Adipocyte (in vitro differentiated cells): ENCODE results near the gene DZIP1L.
"Not testable (repeated sequence)": the region's sequence is repeated elsewhere in the genome, so short reads cannot be mapped to it uniquely, and the experiment has no call there.

ENCODE experiments used
- DNase-seq: peaks from one replicate; pipeline ENCODE4 v3.0.0-alpha.2; 2015; ENCODE audit warnings: low read depth
- H3K27me3 ChIP-seq: replicated peaks from 2 replicates; pipeline ENCODE4 v1.7.0; 2013; ENCODE audit warnings: mild to moderate bottlenecking, low read length, moderate library complexity; ENCODE audit not compliant: control insufficient read depth, insufficient read depth
- H3K36me3 ChIP-seq: 2 replicates; pipeline ENCODE4 v1.7.0; 2013; ENCODE audit warnings: low read length, mild to moderate bottlenecking, moderate library complexity; ENCODE audit not compliant: control insufficient read depth, insufficient read depth, severe bottlenecking
- H3K4me1 ChIP-seq: 2 replicates; pipeline ENCODE4 v1.7.0; 2013; ENCODE audit warnings: mild to moderate bottlenecking, low read length, moderate library complexity; ENCODE audit not compliant: control insufficient read depth, insufficient read depth
- H3K4me3 ChIP-seq: 2 replicates; pipeline ENCODE4 v1.7.0; 2013; ENCODE audit warnings: mild to moderate bottlenecking, low read length, moderate library complexity
- H3K9ac ChIP-seq: 2 replicates; pipeline ENCODE4 v1.7.0; 2013; ENCODE audit warnings: mild to moderate bottlenecking, low read length, moderate library complexity
- H3K9me3 ChIP-seq: 2 replicates; pipeline ENCODE4 v1.7.0; 2013; ENCODE audit warnings: mild to moderate bottlenecking, low read length, moderate library complexity; ENCODE audit not compliant: control insufficient read depth

Gene DZIP1L

DNA sequence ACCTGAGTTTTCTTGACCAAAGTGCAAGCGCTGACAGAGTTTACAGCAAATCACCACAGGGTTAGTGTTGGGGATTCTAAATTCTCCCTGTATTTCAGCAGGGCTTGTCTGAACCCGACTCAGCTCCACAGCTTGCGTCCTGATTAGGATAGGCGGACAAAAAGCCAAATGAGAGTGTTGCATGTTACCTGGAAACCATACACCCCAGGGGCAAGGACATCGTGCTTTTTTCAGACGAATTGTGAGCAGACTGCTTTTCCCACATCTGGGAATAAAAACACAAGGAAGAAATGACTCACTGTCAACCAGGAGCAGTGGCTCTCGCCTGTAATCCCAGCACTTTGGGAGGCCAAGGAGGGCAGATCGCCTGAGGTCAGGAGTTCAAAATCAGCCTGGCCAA is 3.0 kb downstream of the DZIP1L start:
- H3K4me3 ChIP-seq, result peak overlapping the region; percentile 5
- DNase-seq, result no peak
- no peaks in the 10 kb centered on the region for H3K27me3 ChIP-seq
- H3K9ac ChIP-seq, result no peak overlapping the region
- H3K9me3 ChIP-seq, result no peaks in the 10 kb centered on the region
- peaks cover 11% of the 10 kb centered on the region for H3K36me3 ChIP-seq
- peaks cover 33% of the 10 kb centered on the region for H3K4me1 ChIP-seq

DNA sequence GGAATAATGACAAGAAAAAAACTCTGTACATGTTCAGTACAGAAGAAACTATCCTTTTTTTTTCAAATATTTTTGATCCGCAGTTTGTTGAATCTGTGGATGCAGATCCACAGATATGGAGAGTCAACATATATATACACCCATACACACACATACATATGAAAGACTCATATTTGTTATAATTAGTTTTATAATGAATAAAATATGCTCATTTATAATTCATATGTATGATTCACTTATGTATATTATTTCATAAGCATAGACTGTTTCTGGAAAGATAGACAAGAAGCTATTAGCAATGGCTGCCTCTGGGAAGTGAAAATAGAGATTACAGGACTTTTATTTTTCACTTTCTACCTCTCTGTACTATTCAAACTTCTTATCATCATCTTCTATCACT is 9.8 kb downstream of the DZIP1L start:
- H3K4me1 ChIP-seq, result no peaks in the 10 kb centered on the region
- peaks cover 30% of the 10 kb centered on the region for H3K36me3 ChIP-seq
- H3K9me3 ChIP-seq, result no peaks in the 10 kb centered on the region
- H3K9ac ChIP-seq, result no peak overlapping the region
- H3K27me3 ChIP-seq, result no peaks in the 10 kb centered on the region
- no peak overlapping the region for H3K4me3 ChIP-seq
- DNase-seq, result no peak

GRCh38 chr3:138103466-138103865 is 11.9 kb downstream of the DZIP1L start:
- peaks cover 8% of the 10 kb centered on the region for H3K4me1 ChIP-seq
- no peak for DNase-seq
- no peaks in the 10 kb centered on the region for H3K27me3 ChIP-seq
- no peak overlapping the region for H3K9ac ChIP-seq
- H3K4me3 ChIP-seq, result no peak overlapping the region
- H3K36me3 ChIP-seq, result peaks cover 31% of the 10 kb centered on the region
- no peaks in the 10 kb centered on the region for H3K9me3 ChIP-seq

- not testable (repeated sequence) for H3K4me1 ChIP-seq, H3K9me3 ChIP-seq, DNase-seq, H3K9ac ChIP-seq, H3K4me3 ChIP-seq, H3K27me3 ChIP-seq
- peaks cover 40% of the 10 kb centered on the region for H3K36me3 ChIP-seq
Observed at GRCh38 chr3:138101351-138101940, 14.0 kb downstream of the DZIP1L start.

GRCh38 chr3:138099417-138099816 is 16.0 kb downstream of the DZIP1L start:
- Histone ChIP-seq H3K4me1 (peaks cover 8% of the 10 kb centered on the region), H3K36me3 (peaks cover 47% of the 10 kb centered on the region), H3K4me3 (no peak overlapping the region), H3K9me3 (no peaks in the 10 kb centered on the region), H3K9ac (no peak overlapping the region), H3K27me3 (no peaks in the 10 kb centered on the region)
- no peak for DNase-seq

DNA sequence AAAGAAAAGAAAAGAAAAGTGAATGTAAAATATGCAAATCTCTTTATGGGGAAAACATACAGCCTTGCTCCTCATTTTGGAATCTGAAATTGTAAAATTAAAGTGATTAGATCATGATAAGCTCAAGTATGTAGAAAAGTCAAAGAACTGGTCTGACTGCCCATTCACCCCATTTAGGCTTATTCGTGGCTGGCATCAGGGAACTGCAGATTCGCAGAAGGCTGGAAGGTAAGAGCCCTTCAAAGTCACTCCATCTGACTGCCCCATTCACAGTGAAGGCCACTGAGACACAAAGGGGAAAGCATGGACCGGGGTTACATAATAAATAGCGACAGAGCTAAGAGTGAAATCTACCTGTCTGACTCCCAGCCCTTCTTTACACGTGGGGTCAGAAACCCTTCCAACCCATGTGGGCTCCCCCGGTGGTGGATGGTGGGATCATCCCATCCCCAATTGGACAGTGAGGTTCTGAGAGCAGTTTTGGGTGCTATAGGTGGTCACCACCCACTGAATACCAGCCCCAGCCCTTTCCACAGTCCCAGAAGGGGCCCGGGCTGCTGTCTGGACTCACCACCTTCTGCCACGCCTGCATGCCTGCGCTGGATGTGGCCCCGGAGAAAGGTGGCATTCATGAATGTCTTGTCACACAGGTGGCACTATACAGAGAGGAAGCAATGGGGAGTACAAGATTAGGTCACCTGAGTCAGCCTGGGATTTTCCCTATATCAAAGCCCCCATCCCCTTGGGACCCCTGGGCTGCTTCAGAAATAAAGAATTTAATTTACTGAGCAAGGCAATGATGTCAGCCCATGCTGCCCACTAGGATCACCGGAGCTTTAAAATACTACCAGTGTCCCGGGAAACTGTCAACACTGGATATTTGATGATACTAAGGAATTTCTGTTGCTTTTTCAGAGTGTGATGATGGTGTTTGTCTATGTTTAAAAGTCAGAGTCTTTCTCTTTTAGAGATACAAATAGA is 17.9 kb downstream of the DZIP1L start:
- H3K27me3 ChIP-seq, result no peaks in the 10 kb centered on the region
- no peak overlapping the region for H3K9ac ChIP-seq
- H3K9me3 ChIP-seq, result no peaks in the 10 kb centered on the region
- peaks cover 10% of the 10 kb centered on the region for H3K4me1 ChIP-seq
- DNase-seq, result no peak
- peaks cover 45% of the 10 kb centered on the region for H3K36me3 ChIP-seq
- H3K4me3 ChIP-seq, result no peak overlapping the region

GRCh38 chr3:138093721-138094120 is 21.7 kb downstream of the DZIP1L start:
- peaks cover 32% of the 10 kb centered on the region for H3K36me3 ChIP-seq
- H3K4me3 ChIP-seq, result no peak overlapping the region
- peaks cover 18% of the 10 kb centered on the region for H3K4me1 ChIP-seq
- H3K9ac ChIP-seq, result no peak overlapping the region
- H3K27me3 ChIP-seq, result no peaks in the 10 kb centered on the region
- no peaks in the 10 kb centered on the region for H3K9me3 ChIP-seq
- no peak for DNase-seq

DNA sequence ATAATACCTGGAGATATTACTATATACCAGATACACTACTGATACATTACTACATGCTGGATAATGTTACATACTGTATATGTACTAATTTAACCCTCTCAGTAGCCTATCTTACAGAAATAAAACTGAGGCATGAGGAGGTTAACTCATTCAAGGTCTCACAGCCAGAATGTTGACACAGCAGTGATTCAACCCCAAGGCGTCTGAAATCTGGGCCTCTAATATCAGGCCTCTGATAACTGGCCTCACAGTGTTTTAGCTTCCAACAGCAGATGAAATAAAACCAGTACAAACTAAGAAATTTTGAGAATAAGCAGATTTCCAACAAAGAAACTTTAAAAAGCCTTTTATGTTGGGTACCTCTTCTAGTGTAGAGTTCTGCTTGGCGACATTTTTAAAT is 23.4 kb downstream of the DZIP1L start:
- H3K9me3 ChIP-seq, result peaks cover 4% of the 10 kb centered on the region
- no peak overlapping the region for H3K4me3 ChIP-seq
- DNase-seq, result peak; percentile 22
- H3K4me1 ChIP-seq, result peaks cover 26% of the 10 kb centered on the region
- H3K27me3 ChIP-seq, result no peaks in the 10 kb centered on the region
- no peak overlapping the region for H3K9ac ChIP-seq
- peaks cover 42% of the 10 kb centered on the region for H3K36me3 ChIP-seq

DNA sequence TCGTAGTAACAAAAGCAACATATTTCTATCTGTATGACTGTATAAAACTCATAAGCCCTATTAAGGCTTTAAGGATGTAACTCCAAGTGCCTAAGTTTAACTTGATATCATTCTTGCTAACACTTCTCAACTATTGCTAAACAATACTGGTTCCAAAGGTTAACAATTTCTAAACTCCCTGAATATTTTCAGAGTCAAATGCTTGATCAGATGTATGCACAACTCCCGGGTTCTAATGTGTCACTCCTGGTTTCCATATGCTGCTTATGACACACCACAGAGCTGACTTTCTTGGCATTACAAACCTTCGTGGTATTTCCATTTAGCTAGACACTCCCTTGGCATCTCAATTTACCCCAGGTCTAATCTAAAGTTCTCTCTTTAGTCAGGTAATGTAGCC is 26.3 kb downstream of the DZIP1L start:
- Histone ChIP-seq H3K36me3 (peaks cover 43% of the 10 kb centered on the region), H3K9me3 (peaks cover 4% of the 10 kb centered on the region), H3K9ac (peak overlapping the region; percentile 20), H3K4me3 (no peak overlapping the region), H3K27me3 (no peaks in the 10 kb centered on the region), H3K4me1 (peaks cover 26% of the 10 kb centered on the region)
- peak; percentile 88 for DNase-seq

- H3K9me3 ChIP-seq, DNase-seq, H3K27me3 ChIP-seq, H3K4me3 ChIP-seq, H3K9ac ChIP-seq: not testable (repeated sequence)
- Histone ChIP-seq H3K4me1 (peaks cover 46% of the 10 kb centered on the region), H3K36me3 (peaks cover 47% of the 10 kb centered on the region)
Observed at GRCh38 chr3:138085745-138086144, 29.7 kb downstream of the DZIP1L start.

GRCh38 chr3:138084196-138084595 is 31.2 kb downstream of the DZIP1L start:
- Histone ChIP-seq H3K4me1 (peaks cover 49% of the 10 kb centered on the region), H3K36me3 (peaks cover 42% of the 10 kb centered on the region), H3K9ac (no peak overlapping the region), H3K4me3 (no peak overlapping the region), H3K9me3 (peaks cover 4% of the 10 kb centered on the region), H3K27me3 (no peaks in the 10 kb centered on the region)
- DNase-seq, result no peak
